Progenitor cell of endocrine pancreas (in vitro differentiated cells): Measurements from ENCODE around the gene ENO2. TPM values are rescaled to one million over a fixed set of nuclear protein-coding genes. Genes with fewer than 3 reads are reported as not detected.

Experiments
- DNase-seq: peaks from one replicate; pipeline ENCODE4 v3.0.0; 2021; ENCODE audit warnings: low spot score; ENCODE audit not compliant: unreplicated experiment
- H3K27ac Mint-ChIP-seq: 2 replicates; pipeline ENCODE4 v1.8.0; 2021; ENCODE audit warnings: mild to moderate bottlenecking, moderate library complexity, mixed read lengths
- H3K27me3 Mint-ChIP-seq: 2 replicates; pipeline ENCODE4 v1.8.0; 2021; ENCODE audit warnings: mixed read lengths
- H3K36me3 Mint-ChIP-seq: 2 replicates; pipeline ENCODE4 v1.8.0; 2022; ENCODE audit warnings: mixed read lengths; ENCODE audit not compliant: insufficient read depth
- H3K4me1 Mint-ChIP-seq: 2 replicates; pipeline ENCODE4 v1.8.0; 2021; ENCODE audit warnings: low read depth, mixed read lengths
- H3K4me3 Mint-ChIP-seq: 2 replicates; pipeline ENCODE4 v1.8.0; 2021; ENCODE audit warnings: low read depth, mild to moderate bottlenecking, moderate library complexity, mixed read lengths
- H3K9me3 Mint-ChIP-seq: 2 replicates; pipeline ENCODE4 v1.8.0; 2021; ENCODE audit warnings: low read depth, mixed read lengths
- CTCF ChIP-seq: fragments of 200-600 bp; sonication (generic); IDR thresholded peaks from one replicate; pipeline ENCODE4 v1.5.0; 2021; ENCODE audit warnings: antibody characterized with exemption, mild to moderate bottlenecking; ENCODE audit not compliant: unreplicated experiment
- total RNA-seq: library from RNA; stranded (reverse); gene quantifications from 2 replicates; pipeline ENCODE4 v1.2.1, GENCODE V29; 2021

The ENO2 gene
- total RNA-seq, 1 donor from 2014 or later = 77.9 TPM

- Mint-ChIP-seq H3K27ac (no peak overlapping the region), H3K9me3 (no peaks in the 10 kb centered on the region), H3K27me3 (peaks cover 21% of the 10 kb centered on the region), H3K4me1 (peaks cover 22% of the 10 kb centered on the region), H3K4me3 (peak overlapping the region; percentile 86), H3K36me3 (peaks cover 10% of the 10 kb centered on the region)
- no peak for TF ChIP-seq CTCF
- no peak for DNase-seq
Observed at GRCh38 chr12:6916426-6917200, 2.2 kb downstream of the ENO2 start.

- no peak for TF ChIP-seq CTCF
- peaks cover 20% of the 10 kb centered on the region for H3K27me3 Mint-ChIP-seq
- peaks cover 22% of the 10 kb centered on the region for H3K4me1 Mint-ChIP-seq
- H3K36me3 Mint-ChIP-seq = peaks cover 10% of the 10 kb centered on the region
- H3K4me3 Mint-ChIP-seq = no peak overlapping the region
- no peaks in the 10 kb centered on the region for H3K9me3 Mint-ChIP-seq
- H3K27ac Mint-ChIP-seq = no peak overlapping the region
- DNase-seq = no peak
Observed at GRCh38 chr12:6917491-6918231, 3.3 kb downstream of the ENO2 start.

- Mint-ChIP-seq H3K27ac (no peak overlapping the region), H3K9me3 (no peaks in the 10 kb centered on the region), H3K36me3 (peaks cover 12% of the 10 kb centered on the region), H3K27me3 (peaks cover 7% of the 10 kb centered on the region), H3K4me1 (peaks cover 18% of the 10 kb centered on the region), H3K4me3 (no peak overlapping the region)
- DNase-seq = no peak
- no peak for TF ChIP-seq CTCF
Observed at GRCh38 chr12:6919588-6919987, 5.2 kb downstream of the ENO2 start.

DNA sequence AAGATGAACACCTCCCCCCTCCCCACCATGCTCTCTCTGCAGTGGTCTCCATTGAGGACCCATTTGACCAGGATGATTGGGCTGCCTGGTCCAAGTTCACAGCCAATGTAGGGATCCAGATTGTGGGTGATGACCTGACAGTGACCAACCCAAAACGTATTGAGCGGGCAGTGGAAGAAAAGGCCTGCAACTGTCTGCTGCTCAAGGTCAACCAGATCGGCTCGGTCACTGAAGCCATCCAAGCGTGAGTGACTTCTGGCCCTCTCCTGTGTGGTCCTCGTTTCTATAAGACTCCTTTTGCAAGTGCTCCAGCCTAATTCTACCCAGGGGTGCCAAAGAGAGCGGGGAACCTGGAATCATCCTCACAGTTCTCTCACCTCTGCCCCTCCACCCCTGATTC, 7.2 kb downstream of the ENO2 start:
- H3K4me1 Mint-ChIP-seq = peaks cover 25% of the 10 kb centered on the region
- no peaks in the 10 kb centered on the region for H3K9me3 Mint-ChIP-seq
- no peak overlapping the region for H3K4me3 Mint-ChIP-seq
- DNase-seq = no peak
- no peak for TF ChIP-seq CTCF
- peak overlapping the region; percentile 17 for H3K27ac Mint-ChIP-seq
- H3K36me3 Mint-ChIP-seq = peaks cover 11% of the 10 kb centered on the region
- H3K27me3 Mint-ChIP-seq = no peaks in the 10 kb centered on the region

- Mint-ChIP-seq H3K4me3 (no peak overlapping the region), H3K9me3 (no peaks in the 10 kb centered on the region), H3K27ac (peak overlapping the region; percentile 18), H3K27me3 (no peaks in the 10 kb centered on the region), H3K4me1 (peaks cover 32% of the 10 kb centered on the region), H3K36me3 (peaks cover 11% of the 10 kb centered on the region)
- no peak for TF ChIP-seq CTCF
- no peak for DNase-seq
Observed at GRCh38 chr12:6921996-6922946, 7.9 kb downstream of the ENO2 start.
